ENCODE data around the gene TMEM163.
A peak's percentile ranks its signal among the peaks of the same experiment; 100 is the strongest.
"Not testable (repeated sequence)": the region's sequence is repeated elsewhere in the genome, so short reads cannot be mapped to it uniquely, and the experiment has no call there.

The TMEM163 gene

GRCh38 chr2:134491771-134492441, 226.9 kb downstream of the TMEM163 start:
- peaks cover 3% of the 10 kb centered on the region for H3K27me3 Mint-ChIP-seq
- H3K27ac Mint-ChIP-seq = no peak overlapping the region
- H3K4me3 Mint-ChIP-seq = no peak overlapping the region
- DNase-seq (no peak), ATAC-seq (no peak)
- H3K4me1 Mint-ChIP-seq = no peaks in the 10 kb centered on the region
- H3K9me3 Mint-ChIP-seq = no peaks in the 10 kb centered on the region
- H3K36me3 Mint-ChIP-seq (ENCODE audit: low read depth) = no peaks in the 10 kb centered on the region

GRCh38 chr2:134491022-134491421, 227.8 kb downstream of the TMEM163 start:
- Mint-ChIP-seq H3K36me3 (ENCODE audit: low read depth) (no peaks in the 10 kb centered on the region), H3K4me1 (no peaks in the 10 kb centered on the region), H3K4me3 (no peak overlapping the region), H3K9me3 (no peaks in the 10 kb centered on the region), H3K27me3 (peaks cover 3% of the 10 kb centered on the region), H3K27ac (no peak overlapping the region)
- DNase-seq (no peak), ATAC-seq (no peak)

- no peaks in the 10 kb centered on the region for H3K4me1 Mint-ChIP-seq
- H3K9me3 Mint-ChIP-seq = no peaks in the 10 kb centered on the region
- DNase-seq (no peak), ATAC-seq (no peak)
- H3K36me3 Mint-ChIP-seq (ENCODE audit: low read depth) = no peaks in the 10 kb centered on the region
- H3K27me3 Mint-ChIP-seq = peaks cover 3% of the 10 kb centered on the region
- no peak overlapping the region for H3K27ac Mint-ChIP-seq
- no peak overlapping the region for H3K4me3 Mint-ChIP-seq
These were observed 228.2 kb downstream of the TMEM163 start for GRCh38 chr2:134490559-134490958.

- ATAC-seq (no peak), DNase-seq (no peak)
- Mint-ChIP-seq H3K27me3 (peaks cover 3% of the 10 kb centered on the region), H3K4me3 (no peak overlapping the region), H3K4me1 (no peaks in the 10 kb centered on the region), H3K36me3 (ENCODE audit: low read depth) (no peaks in the 10 kb centered on the region), H3K9me3 (no peaks in the 10 kb centered on the region), H3K27ac (no peak overlapping the region)
These were observed 228.9 kb downstream of the TMEM163 start for GRCh38 chr2:134489732-134490384.

- DNase-seq (no peak), ATAC-seq (no peak)
- H3K27ac Mint-ChIP-seq = no peak overlapping the region
- no peaks in the 10 kb centered on the region for H3K4me1 Mint-ChIP-seq
- H3K4me3 Mint-ChIP-seq = no peak overlapping the region
- no peaks in the 10 kb centered on the region for H3K27me3 Mint-ChIP-seq
- no peaks in the 10 kb centered on the region for H3K9me3 Mint-ChIP-seq
- H3K36me3 Mint-ChIP-seq (ENCODE audit: low read depth) = no peaks in the 10 kb centered on the region
These were observed 235.9 kb downstream of the TMEM163 start for GRCh38 chr2:134482766-134483340.

- Mint-ChIP-seq H3K9me3 (no peaks in the 10 kb centered on the region), H3K27me3 (no peaks in the 10 kb centered on the region), H3K4me1 (no peaks in the 10 kb centered on the region), H3K36me3 (ENCODE audit: low read depth) (no peaks in the 10 kb centered on the region), H3K4me3 (no peak overlapping the region), H3K27ac (no peak overlapping the region)
- ATAC-seq (no peak), DNase-seq (no peak)
These were observed 236.6 kb downstream of the TMEM163 start for GRCh38 chr2:134482131-134482723.

- Mint-ChIP-seq H3K4me1 (no peaks in the 10 kb centered on the region), H3K27ac (no peak overlapping the region), H3K9me3 (no peaks in the 10 kb centered on the region), H3K4me3 (no peak overlapping the region), H3K36me3 (ENCODE audit: low read depth) (no peaks in the 10 kb centered on the region), H3K27me3 (no peaks in the 10 kb centered on the region)
- DNase-seq (no peak), ATAC-seq (no peak)
These were observed 239.0 kb downstream of the TMEM163 start for GRCh38 chr2:134479696-134480330.

GRCh38 chr2:134476982-134477381, 241.8 kb downstream of the TMEM163 start:
- H3K27me3 Mint-ChIP-seq; ATAC-seq; H3K4me3 Mint-ChIP-seq; H3K36me3 Mint-ChIP-seq (ENCODE audit: low read depth); H3K4me1 Mint-ChIP-seq; H3K9me3 Mint-ChIP-seq; H3K27ac Mint-ChIP-seq; DNase-seq: not testable (repeated sequence)

GRCh38 chr2:134470561-134471168, 248.1 kb downstream of the TMEM163 start:
- H3K4me3 Mint-ChIP-seq = no peak overlapping the region
- H3K36me3 Mint-ChIP-seq (ENCODE audit: low read depth) = no peaks in the 10 kb centered on the region
- peaks cover 20% of the 10 kb centered on the region for H3K4me1 Mint-ChIP-seq
- H3K27ac Mint-ChIP-seq = no peak overlapping the region
- H3K27me3 Mint-ChIP-seq = no peaks in the 10 kb centered on the region
- peaks cover 8% of the 10 kb centered on the region for H3K9me3 Mint-ChIP-seq
- DNase-seq (no peak), ATAC-seq (no peak)

GRCh38 chr2:134469516-134470115, 249.2 kb downstream of the TMEM163 start:
- Mint-ChIP-seq H3K27ac (no peak overlapping the region), H3K27me3 (no peaks in the 10 kb centered on the region), H3K4me3 (no peak overlapping the region), H3K9me3 (peaks cover 8% of the 10 kb centered on the region), H3K4me1 (peaks cover 20% of the 10 kb centered on the region), H3K36me3 (ENCODE audit: low read depth) (no peaks in the 10 kb centered on the region)
- DNase-seq (no peak), ATAC-seq (no peak)

- Mint-ChIP-seq H3K9me3 (peaks cover 6% of the 10 kb centered on the region), H3K27me3 (no peaks in the 10 kb centered on the region), H3K4me3 (no peak overlapping the region), H3K27ac (no peak overlapping the region), H3K36me3 (ENCODE audit: low read depth) (no peaks in the 10 kb centered on the region), H3K4me1 (peaks cover 20% of the 10 kb centered on the region)
- DNase-seq = no peak
- ATAC-seq = no peak
These were observed 250.0 kb downstream of the TMEM163 start for GRCh38 chr2:134468776-134469175.

GRCh38 chr2:134468164-134468563, 250.6 kb downstream of the TMEM163 start:
- no peak overlapping the region for H3K4me3 Mint-ChIP-seq
- H3K27ac Mint-ChIP-seq = no peak overlapping the region
- DNase-seq (peak; percentile 15), ATAC-seq (peak; percentile 67)
- no peaks in the 10 kb centered on the region for H3K27me3 Mint-ChIP-seq
- H3K9me3 Mint-ChIP-seq = peaks cover under 1% of the 10 kb centered on the region
- peaks cover 20% of the 10 kb centered on the region for H3K4me1 Mint-ChIP-seq
- H3K36me3 Mint-ChIP-seq (ENCODE audit: low read depth) = no peaks in the 10 kb centered on the region

GRCh38 chr2:134466141-134466540, 252.7 kb downstream of the TMEM163 start:
- no peaks in the 10 kb centered on the region for H3K9me3 Mint-ChIP-seq
- H3K4me3 Mint-ChIP-seq = no peak overlapping the region

More at GRCh38 chr2:134466141-134466540, 252.7 kb downstream of the TMEM163 start:
- no peak overlapping the region for H3K27ac Mint-ChIP-seq
- DNase-seq (peak; percentile 23), ATAC-seq (no peak)
- H3K36me3 Mint-ChIP-seq (ENCODE audit: low read depth) = no peaks in the 10 kb centered on the region
- H3K4me1 Mint-ChIP-seq = peaks cover 20% of the 10 kb centered on the region
- no peaks in the 10 kb centered on the region for H3K27me3 Mint-ChIP-seq

Measured in activated naive CD8-positive, alpha-beta T cell treated with anti-CD3 and anti-CD28 coated beads, Interleukin-2, amount 50 U/mL, for 24 hours (primary cell).